Epithelial cell of esophagus (primary cell): ENCODE measurements around the gene LCE6A.

Source experiments
- DNase-seq: peaks from one replicate; pipeline ENCODE4 v3.0.0; 2010; ENCODE audit warnings: low read depth
- H3K4me3 ChIP-seq: 2 replicates; pipeline ENCODE4 v1.5.1; 2011; ENCODE audit warnings: mild to moderate bottlenecking, low read length, control low read depth
- TF ChIP-seq, protein P1 (sequence below): IDR thresholded peaks from 2 replicates; pipeline ENCODE4 v1.5.1; 2011; ENCODE audit warnings: low read depth, mild to moderate bottlenecking, low read length, control low read depth, inconsistent platforms; ENCODE audit not compliant: insufficient read depth; ENCODE audit errors: missing control alignments

LCE6A gene

DNA sequence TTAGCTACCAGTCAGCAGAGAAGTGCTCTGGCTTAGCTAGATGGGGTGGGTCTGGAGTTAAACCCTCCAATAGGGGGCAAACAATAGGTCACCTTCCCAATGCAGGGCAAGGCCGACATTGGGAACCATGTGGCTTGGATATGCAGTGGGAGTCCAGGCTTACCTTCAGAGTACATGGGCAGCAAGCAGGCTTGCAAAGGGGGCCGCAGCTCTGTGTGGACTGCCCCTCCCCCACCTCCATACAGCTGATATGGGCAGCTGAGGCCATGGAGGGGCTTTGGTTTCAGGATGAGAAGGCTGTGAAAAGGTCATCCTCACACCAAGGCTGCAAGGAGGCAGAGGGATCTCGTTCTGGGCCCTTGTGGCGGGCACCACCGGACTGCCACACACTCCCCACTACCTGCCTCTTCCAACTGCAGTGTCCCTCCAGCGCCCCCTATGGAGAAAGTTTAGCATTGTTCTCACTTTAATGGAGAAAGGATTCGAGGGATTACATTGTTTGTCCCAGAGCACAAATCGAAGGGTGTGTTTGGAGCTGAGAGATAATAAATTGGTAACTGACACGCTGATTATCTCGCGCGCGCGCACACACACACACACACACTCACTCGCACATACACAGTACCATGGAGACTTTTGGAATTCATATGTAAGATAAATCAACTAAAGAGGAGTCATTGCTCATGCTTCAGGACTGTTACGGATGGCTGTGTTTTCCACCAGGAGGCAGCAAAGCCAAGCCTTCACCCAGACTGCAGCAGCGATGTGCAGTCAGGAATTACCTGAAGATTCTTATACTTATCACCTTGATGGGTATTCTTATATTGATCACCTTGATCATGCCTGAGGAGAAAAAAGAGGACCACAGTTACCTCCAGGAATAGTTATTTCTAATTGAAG, 28.4 kb downstream of the LCE6A start:
- TF ChIP-seq, protein P1, sequence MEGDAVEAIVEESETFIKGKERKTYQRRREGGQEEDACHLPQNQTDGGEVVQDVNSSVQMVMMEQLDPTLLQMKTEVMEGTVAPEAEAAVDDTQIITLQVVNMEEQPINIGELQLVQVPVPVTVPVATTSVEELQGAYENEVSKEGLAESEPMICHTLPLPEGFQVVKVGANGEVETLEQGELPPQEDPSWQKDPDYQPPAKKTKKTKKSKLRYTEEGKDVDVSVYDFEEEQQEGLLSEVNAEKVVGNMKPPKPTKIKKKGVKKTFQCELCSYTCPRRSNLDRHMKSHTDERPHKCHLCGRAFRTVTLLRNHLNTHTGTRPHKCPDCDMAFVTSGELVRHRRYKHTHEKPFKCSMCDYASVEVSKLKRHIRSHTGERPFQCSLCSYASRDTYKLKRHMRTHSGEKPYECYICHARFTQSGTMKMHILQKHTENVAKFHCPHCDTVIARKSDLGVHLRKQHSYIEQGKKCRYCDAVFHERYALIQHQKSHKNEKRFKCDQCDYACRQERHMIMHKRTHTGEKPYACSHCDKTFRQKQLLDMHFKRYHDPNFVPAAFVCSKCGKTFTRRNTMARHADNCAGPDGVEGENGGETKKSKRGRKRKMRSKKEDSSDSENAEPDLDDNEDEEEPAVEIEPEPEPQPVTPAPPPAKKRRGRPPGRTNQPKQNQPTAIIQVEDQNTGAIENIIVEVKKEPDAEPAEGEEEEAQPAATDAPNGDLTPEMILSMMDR, result peak; percentile 83
- DNase-seq, result peak; percentile 84

GRCh38 chr1:152871731-152872126, 29.1 kb downstream of the LCE6A start:
- DNase-seq, result no peak
- TF ChIP-seq, protein P1, result no peak
- no peak overlapping the region for H3K4me3 ChIP-seq

More for the DNA sequence above, 28.4 kb downstream of the LCE6A start:
- no peak overlapping the region for H3K4me3 ChIP-seq

- TF ChIP-seq, protein P1, result no peak
Observed at GRCh38 chr1:152873495-152873894, 30.8 kb downstream of the LCE6A start.

GRCh38 chr1:152876827-152877226, 34.2 kb downstream of the LCE6A start:
- TF ChIP-seq, protein P1, result no peak
- no peak for DNase-seq

More at GRCh38 chr1:152873495-152873894, 30.8 kb downstream of the LCE6A start:
- peak; percentile 49 for DNase-seq
- no peak overlapping the region for H3K4me3 ChIP-seq

DNA sequence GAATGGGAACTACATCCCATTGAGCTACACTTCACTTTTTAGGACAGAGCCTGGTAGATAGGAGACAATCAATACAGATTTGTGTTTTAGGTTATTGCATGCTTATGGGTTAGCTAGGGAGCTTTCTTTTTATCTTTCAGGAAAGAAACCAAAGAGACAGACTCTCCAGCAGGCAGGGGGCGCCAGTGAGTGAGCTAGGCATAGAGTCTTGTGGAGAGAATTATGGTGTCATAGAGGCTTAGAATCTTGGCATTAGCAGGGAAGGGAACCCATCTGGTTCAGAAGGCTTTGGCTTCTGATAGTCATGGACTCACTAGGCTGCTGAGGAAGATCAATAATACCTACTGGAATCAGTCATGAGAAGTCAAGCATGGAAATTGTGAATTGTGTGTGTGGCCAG, 35.4 kb downstream of the LCE6A start, which contains the start of gene SMCP:
Gene SMCP, plus strand, starts transcription at position 281 of the 400 bp plus-strand sequence. CDS start 6,101 bp downstream, outside the sequence.
- H3K4me3 ChIP-seq, result no peak within 1 kb of the TSS
- no peak for DNase-seq
- TF ChIP-seq, protein P1, result peak; percentile 33

More at GRCh38 chr1:152876827-152877226, 34.2 kb downstream of the LCE6A start:
- H3K4me3 ChIP-seq, result no peak overlapping the region

DNA sequence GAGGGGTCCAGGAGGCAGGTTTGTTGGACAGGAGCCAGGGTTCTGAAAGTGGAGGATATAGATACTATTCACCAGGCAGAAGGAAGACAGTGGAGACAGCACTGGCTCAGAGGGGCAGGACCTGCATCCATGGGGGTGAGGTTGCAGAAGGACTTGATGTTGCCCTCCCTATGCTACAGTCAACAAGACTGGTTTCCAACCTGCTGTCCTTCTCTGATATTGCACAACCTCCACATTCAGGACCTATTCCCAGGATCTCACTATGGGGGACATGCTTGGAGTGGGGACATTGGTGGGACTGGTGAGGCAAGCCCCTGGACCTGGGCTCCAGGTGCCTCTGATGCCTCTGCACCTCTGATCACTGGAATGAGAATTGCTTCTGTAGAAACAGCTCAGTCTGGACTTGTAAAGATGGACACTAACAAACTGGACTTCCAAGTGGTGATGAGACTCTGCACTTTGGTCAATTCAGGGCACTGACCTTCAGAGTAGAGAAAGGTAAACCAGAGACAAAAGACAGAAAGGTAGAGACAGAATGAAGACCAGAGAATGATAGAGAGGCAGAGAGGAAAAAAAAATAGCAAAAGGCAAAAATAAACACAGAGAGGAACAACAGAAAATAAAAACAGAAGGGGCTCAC, 37.0 kb downstream of the LCE6A start:
- DNase-seq, result no peak
- H3K4me3 ChIP-seq, result no peak overlapping the region
- TF ChIP-seq, protein P1, result no peak
